HL-60 (cell line): ENCODE results near the gene HARBI1.

Experiments
- DNase-seq, 2 experiments: peaks; one replicate each; pipeline ENCODE4 v3.0.0-alpha.2; 2010 to 2020; ENCODE audit warnings: low read depth in 1 of 2, low spot score in 1 of 2
- H3K27ac ChIP-seq: fragments of 250-450 bp; sonication (Bioruptor Pico); replicated peaks from 2 replicates; pipeline ENCODE4 v1.5.1; 2020; ENCODE audit warnings: mild to moderate bottlenecking, moderate library complexity
- H3K27me3 ChIP-seq: fragments of 250-450 bp; sonication (Bioruptor Pico); 2 replicates; pipeline ENCODE4 v1.5.1; 2021; ENCODE audit warnings: mild to moderate bottlenecking, moderate library complexity; ENCODE audit not compliant: insufficient read depth, poor library complexity, severe bottlenecking
- H3K4me3 ChIP-seq: replicated peaks from 2 replicates; pipeline ENCODE4 v1.5.1; 2011; ENCODE audit warnings: mild to moderate bottlenecking, control low read depth, low read length; ENCODE audit not compliant: insufficient read depth
- CTCF ChIP-seq: IDR thresholded peaks from one replicate; pipeline ENCODE4 v1.5.1; 2011; ENCODE audit warnings: low read length, control low read depth, inconsistent platforms; ENCODE audit not compliant: insufficient read depth
- GABPA ChIP-seq: IDR thresholded peaks from 2 replicates; pipeline ENCODE4 v1.6.1; 2012; ENCODE audit warnings: low read depth
- POLR2AphosphoS5 ChIP-seq: IDR thresholded peaks from 2 replicates; pipeline ENCODE4 v1.6.1; 2012; ENCODE audit warnings: low read depth
- SPI1 ChIP-seq: IDR thresholded peaks from 2 replicates; pipeline ENCODE4 v1.6.1; 2012; ENCODE audit warnings: low read depth, mild to moderate bottlenecking, borderline replicate concordance
- TF ChIP-seq, protein P1 (sequence below): IDR thresholded peaks from 2 replicates; pipeline ENCODE4 v1.6.1; 2012; ENCODE audit warnings: low read depth; ENCODE audit not compliant: insufficient replicate concordance

HARBI1 gene

GRCh38 chr11:46597155-46597554 is 19.9 kb downstream of the HARBI1 start:
- H3K27me3 ChIP-seq = no peaks in the 10 kb centered on the region
- no peak for DNase-seq
- no peak for TF ChIP-seq POLR2AphosphoS5
- TF ChIP-seq CTCF = no peak
- no peak for TF ChIP-seq SPI1
- TF ChIP-seq, protein P1, sequence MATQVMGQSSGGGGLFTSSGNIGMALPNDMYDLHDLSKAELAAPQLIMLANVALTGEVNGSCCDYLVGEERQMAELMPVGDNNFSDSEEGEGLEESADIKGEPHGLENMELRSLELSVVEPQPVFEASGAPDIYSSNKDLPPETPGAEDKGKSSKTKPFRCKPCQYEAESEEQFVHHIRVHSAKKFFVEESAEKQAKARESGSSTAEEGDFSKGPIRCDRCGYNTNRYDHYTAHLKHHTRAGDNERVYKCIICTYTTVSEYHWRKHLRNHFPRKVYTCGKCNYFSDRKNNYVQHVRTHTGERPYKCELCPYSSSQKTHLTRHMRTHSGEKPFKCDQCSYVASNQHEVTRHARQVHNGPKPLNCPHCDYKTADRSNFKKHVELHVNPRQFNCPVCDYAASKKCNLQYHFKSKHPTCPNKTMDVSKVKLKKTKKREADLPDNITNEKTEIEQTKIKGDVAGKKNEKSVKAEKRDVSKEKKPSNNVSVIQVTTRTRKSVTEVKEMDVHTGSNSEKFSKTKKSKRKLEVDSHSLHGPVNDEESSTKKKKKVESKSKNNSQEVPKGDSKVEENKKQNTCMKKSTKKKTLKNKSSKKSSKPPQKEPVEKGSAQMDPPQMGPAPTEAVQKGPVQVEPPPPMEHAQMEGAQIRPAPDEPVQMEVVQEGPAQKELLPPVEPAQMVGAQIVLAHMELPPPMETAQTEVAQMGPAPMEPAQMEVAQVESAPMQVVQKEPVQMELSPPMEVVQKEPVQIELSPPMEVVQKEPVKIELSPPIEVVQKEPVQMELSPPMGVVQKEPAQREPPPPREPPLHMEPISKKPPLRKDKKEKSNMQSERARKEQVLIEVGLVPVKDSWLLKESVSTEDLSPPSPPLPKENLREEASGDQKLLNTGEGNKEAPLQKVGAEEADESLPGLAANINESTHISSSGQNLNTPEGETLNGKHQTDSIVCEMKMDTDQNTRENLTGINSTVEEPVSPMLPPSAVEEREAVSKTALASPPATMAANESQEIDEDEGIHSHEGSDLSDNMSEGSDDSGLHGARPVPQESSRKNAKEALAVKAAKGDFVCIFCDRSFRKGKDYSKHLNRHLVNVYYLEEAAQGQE = no peak
- TF ChIP-seq GABPA = no peak
- no peak overlapping the region for H3K4me3 ChIP-seq
- no peak overlapping the region for H3K27ac ChIP-seq

GRCh38 chr11:46594785-46595184 is 22.2 kb downstream of the HARBI1 start:
- DNase-seq = no peak
- H3K4me3 ChIP-seq = no peak overlapping the region
- H3K27ac ChIP-seq = peak overlapping the region; percentile 74
- TF ChIP-seq POLR2AphosphoS5 = no peak
- TF ChIP-seq SPI1 = no peak
- no peak for TF ChIP-seq GABPA
- no peak for TF ChIP-seq CTCF
- TF ChIP-seq, protein P1 = no peak
- H3K27me3 ChIP-seq = no peaks in the 10 kb centered on the region

GRCh38 chr11:46594374-46594700 is 22.7 kb downstream of the HARBI1 start:
- H3K27ac ChIP-seq = peak overlapping the region; percentile 74
- H3K27me3 ChIP-seq = no peaks in the 10 kb centered on the region
- no peak for DNase-seq
- TF ChIP-seq SPI1 (no peak), POLR2AphosphoS5 (no peak), CTCF (no peak), GABPA (no peak)
- TF ChIP-seq, protein P1 = no peak
- H3K4me3 ChIP-seq = peak overlapping the region; percentile 80
